GM18526 (cell line): Measurements from ENCODE around the gene ITPRIP.

ENCODE experiments used
- POLR2A ChIP-seq: IDR thresholded peaks from 3 replicates; pipeline ENCODE4 v1.6.1; 2011; ENCODE audit not compliant: insufficient read length; ENCODE audit errors: extremely low read depth

The ITPRIP gene

GRCh38 chr10:104337985-104338735 is at the start of gene ITPRIP:
Gene ITPRIP (minus strand): TSS chr10:104338465. CDS start chr10:104316051, 22,414 bp downstream.
- peak; percentile 88 for TF ChIP-seq POLR2A

GRCh38 chr10:104387130-104387888 is 49.0 kb upstream of the ITPRIP start:
- no peak for TF ChIP-seq POLR2A

GRCh38 chr10:104380336-104380735 is 42.1 kb upstream of the ITPRIP start:
- no peak for TF ChIP-seq POLR2A

GRCh38 chr10:104376784-104377300 is 38.6 kb upstream of the ITPRIP start:
- no peak for TF ChIP-seq POLR2A

GRCh38 chr10:104374591-104374990 is 36.3 kb upstream of the ITPRIP start:
- no peak for TF ChIP-seq POLR2A

GRCh38 chr10:104371753-104372152 is 33.5 kb upstream of the ITPRIP start:
- TF ChIP-seq POLR2A = no peak

- TF ChIP-seq POLR2A = no peak
Measured at GRCh38 chr10:104368381-104368780, 30.1 kb upstream of the ITPRIP start.

GRCh38 chr10:104367904-104368303 is 29.6 kb upstream of the ITPRIP start:
- no peak for TF ChIP-seq POLR2A

GRCh38 chr10:104359811-104360210 is 21.5 kb upstream of the ITPRIP start:
- TF ChIP-seq POLR2A = no peak

- no peak for TF ChIP-seq POLR2A
Measured at GRCh38 chr10:104353325-104354048, 15.2 kb upstream of the ITPRIP start, which contains the start of gene CFAP58. Gene CFAP58 (plus strand): TSS chr10:104353833. CDS start chr10:104353898, 65 bp downstream.

- no peak for TF ChIP-seq POLR2A
Measured at GRCh38 chr10:104351919-104352318, 13.7 kb upstream of the ITPRIP start.

- no peak for TF ChIP-seq POLR2A
Measured at GRCh38 chr10:104351061-104351702, 12.9 kb upstream of the ITPRIP start.

- TF ChIP-seq POLR2A = no peak
Measured at GRCh38 chr10:104350127-104350635, 11.9 kb upstream of the ITPRIP start.

- TF ChIP-seq POLR2A = no peak
Measured at GRCh38 chr10:104349623-104350126, 11.4 kb upstream of the ITPRIP start.

- TF ChIP-seq POLR2A = no peak
Measured at GRCh38 chr10:104348601-104349000, 10.3 kb upstream of the ITPRIP start.
